MM.1S (cell line): ENCODE results near the gene SMC1B.

Experiments
- DNase-seq: peaks from one replicate; pipeline ENCODE4 v3.0.0-alpha.2; 2015
- H2AFZ ChIP-seq: fragments of 300-600 bp; sonication (generic); 2 replicates; pipeline ENCODE4 v1.6.0; 2016; ENCODE audit warnings: antibody characterized with exemption, low read length
- H3F3A ChIP-seq: fragments of 300-600 bp; sonication (generic); 2 replicates; pipeline ENCODE4 v1.6.1; 2016; ENCODE audit warnings: mild to moderate bottlenecking, antibody characterized with exemption, low read length, moderate library complexity, mixed read lengths; ENCODE audit not compliant: insufficient read depth
- H3K27ac ChIP-seq: fragments of 300-600 bp; sonication (generic); 2 replicates; pipeline ENCODE4 v1.5.1; 2016; ENCODE audit warnings: mild to moderate bottlenecking, low read length
- H3K27me3 ChIP-seq: fragments of 300-600 bp; sonication (generic); replicated peaks from 2 replicates; pipeline ENCODE4 v1.6.0; 2016; ENCODE audit warnings: low read length; ENCODE audit not compliant: insufficient read depth
- H3K36me3 ChIP-seq: fragments of 300-600 bp; sonication (generic); replicated peaks from 2 replicates; pipeline ENCODE4 v1.6.1; 2016; ENCODE audit warnings: mild to moderate bottlenecking, low read length, mixed read lengths; ENCODE audit not compliant: insufficient read depth
- H3K4me1 ChIP-seq: fragments of 300-600 bp; sonication (generic); 2 replicates; pipeline ENCODE4 v1.6.1; 2016; ENCODE audit warnings: low read length, mixed read lengths
- H3K4me2 ChIP-seq: fragments of 300-600 bp; sonication (generic); 2 replicates; pipeline ENCODE4 v1.6.0; 2016; ENCODE audit warnings: low read depth, low read length
- H3K4me3 ChIP-seq: fragments of 300-600 bp; sonication (generic); 2 replicates; pipeline ENCODE4 v1.5.1; 2016; ENCODE audit warnings: low read length, mixed read lengths
- H3K79me2 ChIP-seq: fragments of 300-600 bp; sonication (generic); 2 replicates; pipeline ENCODE4 v1.6.1; 2016; ENCODE audit warnings: mixed run types, low read length, mixed read lengths
- H3K9ac ChIP-seq: fragments of 300-600 bp; sonication (generic); 2 replicates; pipeline ENCODE4 v1.6.1; 2016; ENCODE audit warnings: low read length, mixed read lengths
- H3K9me2 ChIP-seq: fragments of 300-600 bp; sonication (generic); replicated peaks from 2 replicates; pipeline ENCODE4 v1.6.1; 2016; ENCODE audit warnings: mild to moderate bottlenecking, low read length, mixed read lengths; ENCODE audit not compliant: insufficient read depth
- H3K9me3 ChIP-seq: fragments of 300-600 bp; sonication (generic); replicated peaks from 2 replicates; pipeline ENCODE4 v1.6.1; 2016; ENCODE audit warnings: mild to moderate bottlenecking, low read length, mixed read lengths; ENCODE audit not compliant: insufficient read depth
- H4K20me1 ChIP-seq: fragments of 300-600 bp; sonication (generic); 2 replicates; pipeline ENCODE4 v1.6.1; 2016; ENCODE audit warnings: mild to moderate bottlenecking, low read length, moderate library complexity, mixed read lengths; ENCODE audit not compliant: insufficient read depth
- CTCF ChIP-seq: fragments of 300-600 bp; sonication (generic); IDR thresholded peaks from 2 replicates; pipeline ENCODE4 v1.5.1; 2016; ENCODE audit warnings: antibody characterized with exemption, low read length, mixed read lengths
- EZH2 ChIP-seq: fragments of 300-600 bp; sonication (generic); optimal IDR thresholded peaks from 2 replicates; pipeline ENCODE3; 2017; ENCODE audit warnings: low read depth, mild to moderate bottlenecking, antibody characterized with exemption, low read length, mixed read lengths
- EZH2phosphoT487 ChIP-seq: fragments of 300-600 bp; sonication (generic); IDR thresholded peaks from 2 replicates; pipeline ENCODE4 v1.6.1; 2018; ENCODE audit warnings: antibody characterized with exemption, low read length

SMC1B gene

DNA sequence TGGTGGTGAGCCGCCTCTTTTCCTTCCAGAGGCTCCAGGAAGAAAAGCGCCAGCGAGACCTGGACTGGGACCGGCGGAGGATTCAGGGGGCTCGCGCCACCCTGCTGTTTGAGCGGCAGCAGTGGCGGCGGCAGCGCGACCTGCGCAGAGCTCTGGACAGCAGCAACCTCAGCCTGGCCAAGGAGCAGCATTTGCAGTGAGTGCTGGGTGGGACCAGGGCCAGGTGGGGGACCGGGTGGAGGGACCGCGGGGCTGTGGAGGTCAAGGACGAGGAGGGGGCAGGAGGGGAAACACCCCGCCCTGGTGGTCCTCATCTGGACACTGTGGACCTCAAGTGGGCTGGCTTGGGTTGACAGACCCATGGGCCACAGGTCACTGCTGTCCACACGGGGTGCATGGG, 17.5 kb upstream of the SMC1B start:
- no peaks in the 10 kb centered on the region for H3K4me1 ChIP-seq
- no peak overlapping the region for H3K9ac ChIP-seq
- no peak overlapping the region for H3K4me3 ChIP-seq
- no peaks in the 10 kb centered on the region for H3F3A ChIP-seq
- no peak for DNase-seq
- no peaks in the 10 kb centered on the region for H3K27me3 ChIP-seq
- no peak overlapping the region for H3K4me2 ChIP-seq
- H3K9me3 ChIP-seq, result no peaks in the 10 kb centered on the region
- TF ChIP-seq EZH2phosphoT487 (no peak), CTCF (no peak), EZH2 (no peak)
- no peaks in the 10 kb centered on the region for H3K36me3 ChIP-seq
- H3K9me2 ChIP-seq, result no peaks in the 10 kb centered on the region
- H4K20me1 ChIP-seq, result no peaks in the 10 kb centered on the region
- no peak overlapping the region for H2AFZ ChIP-seq
- no peaks in the 10 kb centered on the region for H3K79me2 ChIP-seq
- H3K27ac ChIP-seq, result no peak overlapping the region

DNA sequence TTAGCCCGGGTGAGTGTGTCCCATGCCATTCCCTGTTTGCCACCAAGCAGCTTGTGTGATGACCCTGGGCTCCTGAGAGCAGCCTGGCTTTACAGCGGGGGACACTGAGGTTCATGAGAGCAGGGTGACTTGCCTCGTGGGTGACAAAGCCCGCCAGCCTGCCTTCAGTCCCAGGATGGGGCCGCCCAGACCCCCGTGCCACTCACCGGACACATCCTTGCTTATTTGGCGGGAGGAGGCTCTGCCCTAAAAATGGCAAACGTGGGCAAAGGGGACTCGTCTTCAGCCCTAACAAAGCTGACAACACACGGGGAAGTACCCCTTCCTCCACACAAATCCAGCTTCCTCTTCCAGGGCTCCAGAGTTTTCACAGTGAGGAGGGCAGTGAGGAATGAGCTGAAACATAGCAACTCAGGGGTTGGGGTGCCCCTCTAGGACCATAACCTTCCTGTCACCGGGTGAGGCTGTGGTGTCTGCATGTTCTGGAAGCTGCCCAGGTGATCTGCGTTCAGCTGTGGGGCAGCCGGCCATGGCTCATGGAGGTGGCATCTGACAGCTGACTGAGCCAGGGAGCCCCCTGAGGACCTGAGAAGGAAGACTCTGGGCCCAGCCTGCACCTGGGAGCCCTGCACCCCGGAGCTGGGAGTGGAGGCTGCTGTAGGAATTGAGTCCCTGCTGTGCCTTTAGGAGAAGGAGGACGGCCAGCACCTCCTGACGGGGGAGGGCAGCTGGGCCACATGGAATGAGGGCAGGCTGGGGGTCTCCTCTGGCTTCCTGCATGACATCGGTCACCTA, 16.8 kb upstream of the SMC1B start:
- no peak overlapping the region for H3K27ac ChIP-seq
- H3K4me2 ChIP-seq, result no peak overlapping the region
- no peaks in the 10 kb centered on the region for H3K79me2 ChIP-seq
- no peak for DNase-seq
- no peaks in the 10 kb centered on the region for H3K36me3 ChIP-seq
- no peaks in the 10 kb centered on the region for H3K9me3 ChIP-seq
- H4K20me1 ChIP-seq, result no peaks in the 10 kb centered on the region
- H3K9me2 ChIP-seq, result no peaks in the 10 kb centered on the region
- TF ChIP-seq EZH2phosphoT487, result no peak
- no peak for TF ChIP-seq EZH2
- TF ChIP-seq CTCF, result no peak
- H3F3A ChIP-seq, result no peaks in the 10 kb centered on the region
- no peaks in the 10 kb centered on the region for H3K4me1 ChIP-seq
- no peak overlapping the region for H2AFZ ChIP-seq
- H3K4me3 ChIP-seq, result no peak overlapping the region
- no peaks in the 10 kb centered on the region for H3K27me3 ChIP-seq
- H3K9ac ChIP-seq, result no peak overlapping the region

GRCh38 chr22:45429424-45429823, 16.0 kb upstream of the SMC1B start:
- TF ChIP-seq EZH2, result no peak
- no peak for TF ChIP-seq CTCF
- TF ChIP-seq EZH2phosphoT487, result no peak
- Histone ChIP-seq H2AFZ (no peak overlapping the region), H3F3A (no peaks in the 10 kb centered on the region), H3K4me1 (no peaks in the 10 kb centered on the region), H3K9me3 (no peaks in the 10 kb centered on the region), H3K27ac (no peak overlapping the region), H3K9ac (no peak overlapping the region), H3K9me2 (no peaks in the 10 kb centered on the region), H3K4me2 (no peak overlapping the region), H3K79me2 (no peaks in the 10 kb centered on the region), H3K4me3 (no peak overlapping the region), H3K36me3 (no peaks in the 10 kb centered on the region), H3K27me3 (no peaks in the 10 kb centered on the region), H4K20me1 (no peaks in the 10 kb centered on the region)
- no peak for DNase-seq
